GM12878 (cell line): ENCODE data around the gene TLCD2. TPM values are rescaled to one million over a fixed set of nuclear protein-coding genes. Genes with fewer than 3 reads are reported as not detected.

ENCODE experiments used
- ATAC-seq: fragments of 200-7000 bp; cut with Tn5 transposase; 3 replicates; pipeline ENCODE4 v1.9.1; 2020; ENCODE audit warnings: mild to moderate bottlenecking, moderate library complexity
- BruUV-seq: library from RNA; stranded (reverse); fragments of 400-500 nt; replicated peaks from 2 replicates; lab custom pipeline; 2021; lab: Mats Ljungman, UMichigan
- CTCF ChIA-PET: fragments of 300-600 bp; sonication (Branson Sonifier 250); formaldehyde crosslinking; extraction: SDS; loops from one replicate; lab custom pipeline; 2021; ENCODE audit warnings: inconsistent platforms; lab: Yijun Ruan, JAX
- POLR2A ChIA-PET: fragments of 350-600 bp; formaldehyde crosslinking; extraction: SDS; loops from one replicate; lab custom pipeline; 2021; ENCODE audit warnings: inconsistent platforms; lab: Charles Lee
- RAD21 ChIA-PET: fragments of 300-600 bp; sonication (Branson Sonifier 250); formaldehyde crosslinking; loops from one replicate; lab custom pipeline; 2023; ENCODE audit warnings: antibody characterized with exemption; ENCODE audit not compliant: unreplicated experiment; lab: Charles Lee
- SMC1A ChIA-PET: fragments of 300-600 bp; sonication (Branson Sonifier 250); formaldehyde crosslinking; loops from one replicate; lab custom pipeline; 2023; ENCODE audit not compliant: unreplicated experiment, uncharacterized antibody; lab: Charles Lee
- DNase-seq: peaks from one replicate; pipeline ENCODE4 v3.0.0-alpha.2; 2011; ENCODE audit warnings: low read depth, low spot score
- FAIRE-seq: peaks from 3 replicates; lab custom pipeline; 2011; peaks lifted over from hg19 to GRCh38; lab: Jason Lieb, UNC
- H2AFZ ChIP-seq: 2 replicates; pipeline ENCODE4 v1.6.0; 2011; ENCODE audit warnings: low read depth, low read length, control low read depth; ENCODE audit not compliant: control insufficient read depth
- H3K27ac ChIP-seq: 2 replicates; pipeline ENCODE4 v1.5.1; 2011; ENCODE audit warnings: control low read depth; ENCODE audit not compliant: control insufficient read depth, insufficient read depth
- H3K27me3 ChIP-seq, 2 experiments: replicated peaks in 1 of 2; 2 replicates each; pipeline versions ENCODE4 v1.6.0 to v1.6.1; 2011; ENCODE audit warnings: low read length in 1 of 2; ENCODE audit not compliant: control insufficient read depth in 2 of 2, insufficient read depth in 2 of 2
- H3K36me3 ChIP-seq, 2 experiments: 2 replicates each; pipeline ENCODE4 v1.5.1; 2011; ENCODE audit warnings: low read length in 1 of 2; ENCODE audit not compliant: control insufficient read depth in 2 of 2, insufficient read depth in 2 of 2
- H3K4me1 ChIP-seq: 2 replicates; pipeline ENCODE4 v1.6.1; 2011; ENCODE audit warnings: mild to moderate bottlenecking, low read length, moderate library complexity, mixed read lengths; ENCODE audit not compliant: control insufficient read depth, insufficient read depth
- H3K4me2 ChIP-seq: 2 replicates; pipeline ENCODE4 v1.6.0; 2011; ENCODE audit warnings: control low read depth; ENCODE audit not compliant: control insufficient read depth, insufficient read depth
- H3K4me3 ChIP-seq: fragments of 200-600 bp; sonication (generic); 2 replicates; pipeline ENCODE4 v1.5.1; 2016
- H3K79me2 ChIP-seq: 2 replicates; pipeline ENCODE4 v1.6.0; 2011; ENCODE audit warnings: low read length; ENCODE audit not compliant: control insufficient read depth, insufficient read depth
- H3K9ac ChIP-seq: 2 replicates; pipeline ENCODE4 v1.8.0; 2011; ENCODE audit warnings: low read length, control low read depth, mixed read lengths; ENCODE audit not compliant: control insufficient read depth, insufficient read depth
- H3K9me3 ChIP-seq: replicated peaks from 3 replicates; pipeline ENCODE4 v1.5.1; 2011; ENCODE audit warnings: mild to moderate bottlenecking, low read length; ENCODE audit not compliant: control insufficient read depth, insufficient read depth
- H4K20me1 ChIP-seq: 2 replicates; pipeline ENCODE4 v1.6.0; 2011; ENCODE audit not compliant: control insufficient read depth, insufficient read depth
- ATF3 ChIP-seq: IDR thresholded peaks from 2 replicates; pipeline ENCODE4 v1.6.1; 2011; ENCODE audit warnings: low read depth, mild to moderate bottlenecking, low read length, moderate library complexity, borderline replicate concordance; ENCODE audit errors: extremely low read depth
- EP300 ChIP-seq, 2 experiments: fragments of 150-350 bp in 1 of 2; IDR thresholded peaks; 2 replicates each; pipeline ENCODE4 v1.6.1; 2011 to 2012; ENCODE audit warnings: low read depth in 2 of 2, low read length in 2 of 2, borderline replicate concordance in 1 of 2, improper control_type of control experiment in 1 of 2, inconsistent platforms in 1 of 2; ENCODE audit not compliant: control insufficient read depth in 1 of 2
- ESRRA ChIP-seq: IDR thresholded peaks from 2 replicates; pipeline ENCODE4 v1.6.1; 2012; ENCODE audit warnings: mild to moderate bottlenecking, low read length, improper control_type of control experiment
- EZH2 ChIP-seq: IDR thresholded peaks from 2 replicates; pipeline ENCODE4 v1.6.1; 2012; ENCODE audit warnings: low read depth, mild to moderate bottlenecking, control low read depth, inconsistent platforms, low read length, borderline replicate concordance; ENCODE audit not compliant: control insufficient read depth
- GATAD2B ChIP-seq: fragments of 450-650 bp; conservative IDR thresholded peaks from 2 replicates; pipeline ENCODE4 v1.6.1; 2017; ENCODE audit warnings: low read depth, mild to moderate bottlenecking, moderate library complexity
- KLF5 ChIP-seq: fragments of 450-650 bp; IDR thresholded peaks from 2 replicates; pipeline ENCODE4 v1.6.1; 2014; ENCODE audit warnings: mild to moderate bottlenecking; ENCODE audit not compliant: partially characterized antibody
- MEF2A ChIP-seq: IDR thresholded peaks from 2 replicates; pipeline ENCODE4 v1.6.1; 2011; ENCODE audit warnings: low read depth, mild to moderate bottlenecking, low read length, moderate library complexity; ENCODE audit not compliant: insufficient read depth
- MTA3 ChIP-seq: IDR thresholded peaks from 2 replicates; pipeline ENCODE4 v1.6.1; 2012; ENCODE audit warnings: low read length, inconsistent platforms, borderline replicate concordance
- NR2F1 ChIP-seq: fragments of 450-650 bp; conservative IDR thresholded peaks from 2 replicates; pipeline ENCODE4 v1.6.1; 2017; ENCODE audit warnings: mild to moderate bottlenecking
- PAX5 ChIP-seq: IDR thresholded peaks from 2 replicates; pipeline ENCODE4 v1.6.1; 2011; ENCODE audit warnings: low read depth, low read length, borderline replicate concordance
- PKNOX1 ChIP-seq: fragments of 450-650 bp; IDR thresholded peaks from 2 replicates; pipeline ENCODE4 v1.6.1; 2016; ENCODE audit warnings: mild to moderate bottlenecking
- RBBP5 ChIP-seq: fragments of 200-600 bp; sonication (generic); conservative IDR thresholded peaks from 2 replicates; pipeline ENCODE4 v1.6.1; 2016
- SP1 ChIP-seq: IDR thresholded peaks from one replicate; pipeline ENCODE4 v1.6.1; 2011; ENCODE audit warnings: low read depth, low read length
- STAT1 ChIP-seq: fragments of 450-650 bp; conservative IDR thresholded peaks from 2 replicates; pipeline ENCODE4 v1.6.1; 2014; ENCODE audit warnings: antibody characterized with exemption, mild to moderate bottlenecking
- USF2 ChIP-seq: IDR thresholded peaks from 2 replicates; pipeline ENCODE4 v1.6.1; 2011; ENCODE audit warnings: low read depth, low read length, improper control_type of control experiment, borderline replicate concordance
- ZNF207 ChIP-seq: fragments of 450-650 bp; IDR thresholded peaks from 2 replicates; pipeline ENCODE4 v1.6.1; 2014; ENCODE audit warnings: antibody characterized with exemption, mild to moderate bottlenecking, borderline replicate concordance
- ZSCAN29 ChIP-seq: fragments of 450-650 bp; IDR thresholded peaks from 2 replicates; pipeline ENCODE4 v1.6.1; 2017; ENCODE audit warnings: mild to moderate bottlenecking, moderate library complexity
- WGBS: methylation state at CpG from one replicate; pipeline ENCODE4 v1.1.6; 2016; ENCODE audit warnings: low lambda C conversion rate; ENCODE audit not compliant: insufficient replicate concordance, insufficient coverage; ENCODE audit errors: missing lambda C conversion rate; 5-methylcytosine and 5-hydroxymethylcytosine counted together
- in situ Hi-C: fragments of 300-500 bp; cut with MboI; formaldehyde crosslinking; loops from 9 replicates; pipeline ENCODE4 v1.14.3; 2018; ENCODE audit warnings: mixed read lengths
- intact Hi-C: fragments of 100-400 bp; cut with micrococcal nuclease; formaldehyde crosslinking; loops from one replicate; pipeline ENCODE4 v1.14.2; 2022; ENCODE audit not compliant: unreplicated experiment
- polyA plus RNA-seq, 11 experiments: library from polyadenylated mRNA; depleted of rRNA in 4 of 11; unstranded in 6 of 11; stranded (reverse) in 5 of 11; fragments of >200 nt; fragmentation: Nextera tagmentation in 4 of 11; fragmentation: Illumina TruSeq in 1 of 11; extraction: Ambion mirVana in 4 of 11; extraction: Trizol in 1 of 11; gene quantifications; 1 replicate in 1 of 11; 2 replicates in 10 of 11; pipeline versions ENCODE4 v1.2.1 to v1.2.3, GENCODE V29; 2011 to 2016; ENCODE audit warnings: inconsistent platforms in 2 of 11, missing spikeins in 2 of 11, low read depth in 1 of 11
- total RNA-seq, 4 experiments: library from RNA; depleted of rRNA in 3 of 4; stranded (reverse); fragments of >200 nt in 3 of 4; fragmentation: Illumina TruSeq in 1 of 4; extraction: Trizol in 1 of 4; gene quantifications; 2 replicates each; pipeline versions ENCODE4 v1.2.1 to v1.2.3, GENCODE V29; 2013 to 2021

The TLCD2 gene
- total and polyA plus RNA-seq, 10 of the 15 experiments (the other 5 are each of a cell fraction or from before 2014, with no cell fraction given), result 0.02 to 0.15 (median 0.05) TPM; not detected in 2

GRCh38 chr17:1746975-1747543 is 36.9 kb upstream of the TLCD2 start:
- FAIRE-seq (no peak), DNase-seq (no peak), ATAC-seq (no peak)
- ChIA-PET POLR2A (interaction anchor here (0.6 kb wide), 1 partner anchor 359 kb away, joined by 5 read pairs; no protein-coding TSS in a partner anchor), SMC1A (no interaction called here), CTCF (no interaction called here), RAD21 (no interaction called here)
- Histone ChIP-seq H3K4me1 (no peaks in the 10 kb centered on the region), H3K9me3 (no peaks in the 10 kb centered on the region), H4K20me1 (no peaks in the 10 kb centered on the region), H2AFZ (no peak overlapping the region), H3K27ac (no peak overlapping the region), H3K9ac (no peak overlapping the region), H3K36me3 (no peaks in the 10 kb centered on the region; a peak in 1 of 4 replicates), H3K4me2 (no peak overlapping the region), H3K4me3 (no peak overlapping the region), H3K27me3 (no peaks in the 10 kb centered on the region), H3K79me2 (no peaks in the 10 kb centered on the region)
- in situ Hi-C loops, result no loop called here
- 59% methylated on average over 20 of the region's 22 CpGs for WGBS
- TF ChIP-seq PKNOX1 (no peak), NR2F1 (no peak), SP1 (no peak), ZNF207 (no peak), RBBP5 (no peak), ATF3 (no peak), EZH2 (no peak), STAT1 (no peak), MEF2A (no peak), USF2 (no peak), PAX5 (no peak), ESRRA (no peak), GATAD2B (no peak), EP300 (IDR thresholded peaks at IDR 0.05; ENCODE audit: borderline replicate concordance in 1 of 2, control insufficient read depth in 1 of 2, low read depth in 2 of 2, low read length in 2 of 2) (no peak), ZSCAN29 (no peak), KLF5 (no peak), MTA3 (no peak)
- BruUV-seq, result no TSS peak
- intact Hi-C loops, result no loop called here
